GM21576 (cell line): Measurements from ENCODE around the gene EVL.

ENCODE experiments used
- ATAC-seq: cut with Tn5 transposase; IDR thresholded peaks from one replicate; pipeline ENCODE4 v1.9.1; 2021; ENCODE audit warnings: mild to moderate bottlenecking, moderate library complexity; ENCODE audit not compliant: unreplicated experiment

EVL gene

DNA sequence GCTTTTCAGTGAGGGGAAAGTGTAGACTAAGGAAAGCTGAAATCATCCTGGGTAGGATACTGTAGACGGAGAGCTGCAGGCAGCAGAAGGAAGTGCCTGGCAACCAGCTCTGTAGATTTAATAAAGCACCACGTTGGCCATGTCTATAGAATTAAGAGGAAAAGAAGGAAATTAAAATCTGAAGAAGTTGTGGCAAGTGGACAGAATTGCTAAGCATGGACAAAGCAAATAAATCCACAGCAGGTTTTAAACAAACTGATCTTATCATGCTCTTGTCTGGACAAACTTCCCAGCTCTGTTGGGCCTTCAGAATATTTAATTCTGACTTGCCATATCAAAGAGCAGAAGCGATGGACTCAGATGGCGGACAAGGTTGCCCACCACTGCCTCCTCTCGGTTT lies 27.2 kb upstream of the EVL start:
- ATAC-seq = no peak

DNA sequence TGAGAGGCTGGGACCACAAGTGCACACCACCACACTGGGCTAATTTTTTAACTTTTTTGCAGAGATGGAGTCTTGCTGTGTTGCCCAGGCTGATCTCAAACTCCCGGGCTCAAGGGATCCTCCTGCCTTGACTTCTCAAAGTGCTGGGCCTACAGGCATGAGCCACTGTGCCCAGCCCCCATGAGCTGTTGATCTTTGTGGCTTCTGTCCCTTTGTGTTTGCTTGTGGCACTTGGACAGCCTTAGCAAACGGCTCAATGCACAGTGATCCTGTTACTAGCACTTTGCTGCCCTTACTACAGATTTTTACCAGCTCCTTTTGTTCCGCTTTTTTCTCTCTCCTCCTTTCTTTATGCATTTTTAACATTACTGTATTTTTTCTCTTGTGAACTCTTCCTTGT lies 25.3 kb upstream of the EVL start:
- no peak for ATAC-seq

GRCh38 chr14:100041271-100041670 lies 24.0 kb upstream of the EVL start:
- no peak for ATAC-seq

GRCh38 chr14:100042286-100042685 lies 22.9 kb upstream of the EVL start:
- no peak for ATAC-seq

DNA sequence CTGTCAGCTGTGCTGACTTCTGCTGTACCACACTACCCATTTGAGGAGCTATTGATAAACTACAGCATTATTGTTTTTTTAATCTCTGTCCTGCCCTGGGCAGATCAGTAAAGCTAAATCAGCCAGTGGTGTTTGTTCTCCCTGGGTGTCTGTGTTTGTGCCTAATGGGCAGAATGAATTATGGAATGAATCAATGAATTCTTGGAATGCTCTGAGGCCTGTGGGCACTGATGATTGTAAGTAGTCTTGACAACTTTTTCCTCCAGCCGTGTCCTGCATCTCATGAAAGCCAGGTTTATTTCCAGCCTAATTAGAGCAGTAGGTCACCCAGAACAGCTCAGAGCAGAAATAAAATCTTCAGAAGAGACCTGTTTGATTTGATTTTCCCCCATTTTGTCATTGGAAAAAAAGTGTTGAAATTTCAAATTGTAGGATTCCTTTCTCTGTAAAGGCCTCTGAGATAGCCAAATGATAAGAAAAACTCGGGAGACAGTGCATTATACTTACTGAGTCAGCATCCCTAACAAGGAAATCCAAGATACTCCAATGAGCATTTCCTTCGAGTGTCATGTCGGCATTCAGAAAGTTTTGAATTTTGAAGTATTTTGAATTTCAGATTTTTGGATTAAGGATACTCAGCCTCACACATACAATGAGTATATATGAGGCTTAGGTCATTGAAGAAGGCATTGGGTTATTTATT lies 19.4 kb upstream of the EVL start:
- ATAC-seq = no peak

- ATAC-seq = no peak
Measured at GRCh38 chr14:100047600-100047999, 17.6 kb upstream of the EVL start.

DNA sequence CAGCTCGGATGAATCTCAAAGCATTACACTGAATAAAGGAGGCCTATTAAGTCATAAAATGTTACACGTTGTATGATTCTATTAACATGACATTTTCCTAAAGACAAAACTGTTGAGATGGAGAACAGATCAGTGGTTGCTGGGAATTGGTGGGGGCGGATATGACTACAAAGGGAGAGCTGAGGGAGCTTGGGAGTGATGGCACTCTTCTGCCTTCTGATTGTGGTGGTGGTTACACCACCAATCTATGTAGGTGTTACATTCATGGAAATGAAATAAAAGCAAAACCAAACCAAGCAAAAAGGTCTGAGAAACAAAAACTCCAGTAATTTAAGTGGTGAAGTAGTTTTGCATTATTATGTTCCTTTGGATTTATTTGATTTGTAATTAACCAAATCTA lies 16.4 kb upstream of the EVL start:
- no peak for ATAC-seq

GRCh38 chr14:100049220-100049619 lies 16.0 kb upstream of the EVL start:
- no peak for ATAC-seq

DNA sequence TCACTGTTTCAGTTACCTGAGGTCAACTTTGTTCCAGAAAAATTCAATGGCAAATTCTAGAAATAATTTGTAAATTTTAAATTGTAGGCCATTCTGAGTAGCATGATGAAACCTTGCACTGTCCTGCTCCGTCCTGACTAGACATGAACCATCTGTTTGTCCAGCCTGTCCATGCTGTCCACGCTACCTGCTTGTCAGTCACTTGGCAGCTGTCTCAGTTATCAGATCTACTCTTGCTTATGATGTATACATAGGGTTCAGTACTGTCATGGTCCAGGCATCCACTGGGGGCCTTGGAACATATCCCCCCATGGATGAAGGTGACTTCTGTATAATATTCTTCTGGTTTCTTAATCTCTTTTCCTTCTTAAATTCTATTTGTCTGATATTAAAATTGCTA lies 14.1 kb upstream of the EVL start:
- ATAC-seq = no peak

GRCh38 chr14:100051543-100051942 lies 13.7 kb upstream of the EVL start:
- ATAC-seq = no peak

- ATAC-seq = no peak
Measured at GRCh38 chr14:100052819-100053218, 12.4 kb upstream of the EVL start.

GRCh38 chr14:100054316-100055075 lies 10.7 kb upstream of the EVL start:
- no peak for ATAC-seq

GRCh38 chr14:100056431-100056830 lies 8.8 kb upstream of the EVL start:
- no peak for ATAC-seq

DNA sequence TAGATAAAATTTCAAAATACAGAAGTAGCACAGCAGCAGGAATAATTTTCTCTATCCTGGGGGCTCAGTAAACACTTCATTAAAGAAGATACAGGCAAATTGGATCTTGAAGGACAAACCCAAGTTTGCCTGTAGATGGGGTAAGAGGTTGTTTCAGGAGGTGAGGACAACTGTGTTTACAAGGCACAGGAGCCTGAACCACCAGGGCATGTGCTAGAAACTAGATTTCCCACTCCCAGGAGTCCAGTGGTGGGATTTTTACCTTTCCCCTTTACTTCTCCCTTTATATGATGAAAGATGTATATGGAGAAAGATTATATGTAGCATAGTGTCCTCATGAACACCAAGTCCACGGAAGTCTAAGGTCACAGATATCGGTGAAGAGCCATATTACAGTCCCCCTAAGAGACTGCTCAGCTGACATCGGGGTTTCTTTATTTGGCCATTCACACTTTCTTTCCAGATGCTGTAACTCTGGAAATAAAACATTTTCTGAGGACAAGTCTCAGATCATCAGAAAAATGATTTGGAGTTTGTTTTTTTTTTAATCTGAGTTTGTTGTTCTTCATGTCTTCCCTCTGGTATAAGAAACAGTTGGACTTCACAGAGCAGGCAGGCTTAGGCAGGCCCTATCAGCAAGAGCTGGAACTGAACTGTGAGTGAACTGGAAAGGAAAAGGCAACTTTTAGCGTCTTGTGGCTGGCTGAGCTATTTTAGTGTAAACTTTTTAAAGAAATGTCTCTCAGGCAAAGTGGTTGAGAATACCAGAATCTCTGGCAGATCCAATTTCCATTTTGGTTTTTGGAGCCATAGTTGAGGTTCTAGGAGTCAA lies 8.0 kb upstream of the EVL start:
- peak; percentile 53 for ATAC-seq

- ATAC-seq = peak; percentile 75
Measured at GRCh38 chr14:100058777-100059437, 6.3 kb upstream of the EVL start.

DNA sequence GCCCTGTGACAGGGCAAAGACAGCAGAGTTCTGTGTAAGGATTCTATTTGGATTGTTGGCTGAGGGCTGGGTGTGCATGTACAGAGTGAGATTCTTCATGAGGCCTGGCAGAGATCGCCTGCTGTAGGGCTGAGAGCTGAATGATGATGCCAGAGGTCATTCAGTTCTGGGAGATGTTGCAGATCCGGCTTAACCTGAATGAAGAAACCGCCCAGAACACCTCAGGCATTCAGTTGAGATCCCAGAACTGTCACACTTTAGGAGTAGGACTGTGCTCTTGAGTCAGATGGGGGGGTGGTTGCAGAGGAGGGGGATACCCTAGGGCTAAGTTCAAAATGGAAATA lies 5.8 kb upstream of the EVL start:
- ATAC-seq = no peak

DNA sequence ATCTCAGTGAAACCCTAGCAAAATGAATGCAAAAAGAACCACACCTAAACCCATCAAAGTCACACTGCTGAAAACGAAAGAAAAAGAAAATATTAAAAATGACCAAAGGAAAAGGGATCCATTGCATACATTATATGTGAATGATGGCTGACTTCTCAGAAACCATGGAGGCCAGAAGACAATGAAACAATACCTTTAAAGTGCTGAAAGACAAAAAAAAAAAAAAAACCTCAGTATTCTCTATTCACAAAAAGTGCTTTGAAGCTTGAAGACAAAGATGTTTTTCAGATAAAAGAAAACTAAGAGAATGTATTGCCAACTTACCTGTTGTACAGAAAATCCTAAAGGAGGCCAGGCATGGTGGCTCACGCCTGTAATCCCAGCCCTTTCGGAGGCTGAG lies 4.5 kb upstream of the EVL start:
- no peak for ATAC-seq

GRCh38 chr14:100062590-100062989 lies 2.6 kb upstream of the EVL start:
- ATAC-seq = no peak

- ATAC-seq = no peak
Measured at GRCh38 chr14:100063314-100063941, 1.8 kb upstream of the EVL start.

DNA sequence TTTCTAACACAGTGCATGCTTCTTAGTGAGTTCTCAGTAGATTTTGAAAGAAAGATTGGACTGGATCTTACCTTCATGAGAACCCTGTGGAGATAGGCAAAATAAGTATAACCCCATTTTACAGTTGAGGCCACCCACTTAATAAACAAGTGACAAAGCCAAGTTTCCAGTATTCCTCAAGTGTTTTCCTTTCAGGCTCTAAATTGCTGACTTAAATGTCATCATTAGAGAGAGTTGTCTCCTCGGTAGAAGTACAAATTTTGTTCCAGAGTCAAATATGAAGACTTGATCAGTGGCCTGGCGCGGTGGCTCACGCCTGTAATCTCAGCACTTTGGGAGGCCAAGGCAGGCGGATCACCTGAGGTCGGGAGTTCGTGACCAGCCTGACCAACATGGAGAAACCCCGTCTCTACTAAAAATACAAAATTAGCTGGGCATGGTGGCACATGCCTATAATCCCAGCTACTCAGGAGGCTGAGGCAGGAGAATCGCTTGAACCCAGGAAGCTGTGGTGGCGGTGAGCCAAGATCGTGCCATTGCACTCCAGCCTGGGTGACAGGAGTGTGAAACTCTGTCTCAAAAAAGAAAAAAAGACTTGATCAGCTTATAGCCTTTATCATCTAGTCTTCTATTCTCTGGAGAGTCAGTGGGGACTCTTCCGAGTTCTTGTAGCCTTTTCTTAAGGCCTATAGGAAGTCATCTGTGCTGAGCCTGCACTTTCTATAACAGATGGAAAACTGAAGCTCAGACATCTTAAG lies 708 bp upstream of the EVL start:
- ATAC-seq = peak; percentile 5
